ENCODE data around the gene AK8. TPM values are rescaled to one million over a fixed set of nuclear protein-coding genes. Genes with fewer than 3 reads are reported as not detected.

AK8 gene
- total and polyA plus RNA-seq, 2 of the 4 experiments (the other 2 are of a cell fraction), result under 0.01 to 0.09 TPM

- H3K9ac ChIP-seq (ENCODE audit: low read depth, low read length), result no peak overlapping the region
- H3K18ac ChIP-seq (ENCODE audit: low read depth, low read length), result no peak overlapping the region
- no peaks in the 10 kb centered on the region for H3K4me1 ChIP-seq (ENCODE audit: control insufficient read depth, insufficient read depth, low read length)
- H2BK15ac ChIP-seq (ENCODE audit: low read depth, low read length), result no peak overlapping the region
- POLR2A ChIA-PET (ENCODE audit: unreplicated experiment), result no interaction called here
- no peak overlapping the region for H4K91ac ChIP-seq (ENCODE audit: insufficient read depth, low read depth, low read length)
- H4K5ac ChIP-seq (ENCODE audit: low read depth, low read length), result no peak overlapping the region
- no peaks in the 10 kb centered on the region for H3K36me3 ChIP-seq (ENCODE audit: control insufficient read depth, insufficient read depth, low read length)
- peaks cover 47% of the 10 kb centered on the region for H3K27me3 ChIP-seq (ENCODE audit: control insufficient read depth, insufficient read depth, low read length)
- no peak overlapping the region for H3K14ac ChIP-seq (replicated peaks; ENCODE audit: low read depth, low read length)
- no peak overlapping the region for H2BK120ac ChIP-seq (ENCODE audit: low read depth, low read length)
- H3K56ac ChIP-seq (ENCODE audit: extremely low read depth, insufficient read depth, low read length), result no peak overlapping the region
- no peak overlapping the region for H2AFZ ChIP-seq (replicated peaks; ENCODE audit: low read length, poor library complexity)
- H2AK5ac ChIP-seq (ENCODE audit: low read depth, low read length), result no peak overlapping the region
- TF ChIP-seq RFX5 (IDR thresholded peaks at IDR 0.05; ENCODE audit: low read depth, low read length) (no peak), CTCF (conservative IDR thresholded peaks at IDR 0.05; ENCODE audit: low read depth, low read length) (no peak), POLR2A (IDR thresholded peaks at IDR 0.05; ENCODE audit: low read depth, low read length) (no peak), FOS (IDR thresholded peaks at IDR 0.05; ENCODE audit: low read depth, low read length) (no peak), RAD21 (IDR thresholded peaks at IDR 0.05; ENCODE audit: low read length) (no peak), RCOR1 (IDR thresholded peaks at IDR 0.05; ENCODE audit: insufficient replicate concordance, low read length) (no peak), USF2 (IDR thresholded peaks at IDR 0.05; ENCODE audit: low read depth, low read length) (no peak), CEBPB (IDR thresholded peaks at IDR 0.05; ENCODE audit: low read depth, low read length) (no peak), BHLHE40 (IDR thresholded peaks at IDR 0.05; ENCODE audit: low read depth, low read length) (no peak), NFE2L2 (IDR thresholded peaks at IDR 0.05; ENCODE audit: low read depth, low read length) (no peak), CHD1 (IDR thresholded peaks at IDR 0.05; ENCODE audit: low read depth, low read length) (no peak)
- ATAC-seq (ENCODE audit: low read depth) (no peak), DNase-seq (no peak)
- no CpG with 5 or more reads among the region's 8 CpGs for WGBS, 2 experiments (ENCODE audit: extremely low coverage in 2 of 2, insufficient read length in 1 of 2)
- no peak overlapping the region for H3K27ac ChIP-seq (ENCODE audit: insufficient read depth, low read length)
- in situ Hi-C loops (cut with MboI; ENCODE audit: low sequenced_read_pairs) (no loop called here), intact Hi-C loops (cut with micrococcal nuclease) (no loop called here), dilution Hi-C loops (cut with HindIII; ENCODE audit: low sequenced_read_pairs, unreplicated experiment) (no loop called here)
- no peaks in the 10 kb centered on the region for H4K20me1 ChIP-seq (ENCODE audit: insufficient read depth, low read length)
- no peaks in the 10 kb centered on the region for H3K79me1 ChIP-seq (ENCODE audit: low read depth in 1 of 2, low read length in 2 of 2)
- no peak overlapping the region for H2BK5ac ChIP-seq (ENCODE audit: low read depth, low read length, poor library complexity, severe bottlenecking)
- no peaks in the 10 kb centered on the region for H3K9me1 ChIP-seq (ENCODE audit: insufficient read depth, low read length)
- CTCF ChIA-PET, result no interaction called here
- H2BK20ac ChIP-seq (ENCODE audit: low read depth, low read length), result no peak overlapping the region
- H4K8ac ChIP-seq (ENCODE audit: low read depth in 2 of 2, low read length in 2 of 2), result no peak overlapping the region
- no peak overlapping the region for H3K4me2 ChIP-seq (ENCODE audit: low read depth, low read length)
- no TSS peak for BruUV-seq (replicated peaks)
- H3K4ac ChIP-seq (ENCODE audit: low read depth, low read length), result no peak overlapping the region
- no peak overlapping the region for H2AK9ac ChIP-seq (replicated peaks; ENCODE audit: low read depth, low read length, poor library complexity)
- H3K9me3 ChIP-seq (ENCODE audit: control insufficient read depth, insufficient read depth, low read length), result no peaks in the 10 kb centered on the region
- no peak overlapping the region for H3K4me3 ChIP-seq (ENCODE audit: insufficient read depth, low read depth, low read length)
- H3K23ac ChIP-seq (ENCODE audit: low read depth, low read length), result no peak overlapping the region
These were observed 151.4 kb downstream of the AK8 start for GRCh38 chr9:132726576-132727130.

Measured in IMR-90 (cell line).